Mucosa of rectum (tissue), 2 donors: ENCODE measurements around the gene TMEM244.
A peak's percentile ranks its signal among the peaks of the same experiment; 100 is the strongest.

Experiments used
- H3K27ac ChIP-seq, 2 donors: one replicate each; pipeline ENCODE4 v1.7.0; 2013; ENCODE audit warnings: inconsistent platforms in 2 of 2, low read depth in 2 of 2, low read length in 2 of 2
- H3K27me3 ChIP-seq, 2 donors: one replicate each; pipeline ENCODE4 v1.7.0; 2013; ENCODE audit warnings: low read length in 2 of 2; ENCODE audit not compliant: control insufficient read depth in 2 of 2, insufficient read depth in 2 of 2
- H3K36me3 ChIP-seq, 2 donors: one replicate each; pipeline ENCODE4 v1.7.0; 2013; ENCODE audit warnings: low read length in 2 of 2; ENCODE audit not compliant: control insufficient read depth in 2 of 2, insufficient read depth in 2 of 2
- H3K4me1 ChIP-seq, 2 donors: one replicate each; pipeline ENCODE4 v1.7.0; 2013; ENCODE audit warnings: low read length in 2 of 2, mild to moderate bottlenecking in 1 of 2; ENCODE audit not compliant: control insufficient read depth in 2 of 2, insufficient read depth in 2 of 2
- H3K4me3 ChIP-seq, 2 donors: one replicate each; pipeline ENCODE4 v1.7.0; 2013; ENCODE audit warnings: low read length in 2 of 2
- H3K9ac ChIP-seq, 2 donors: one replicate each; pipeline ENCODE4 v1.7.0; 2013; ENCODE audit warnings: low read length in 2 of 2, low read depth in 1 of 2, mild to moderate bottlenecking in 1 of 2
- H3K9me3 ChIP-seq, 2 donors: one replicate each; pipeline ENCODE4 v1.7.0; 2013; ENCODE audit warnings: low read length in 2 of 2; ENCODE audit not compliant: control insufficient read depth in 2 of 2
- donor health status: healthy.
- donor health status: Normal muscosa, but diverticular disease.

The TMEM244 gene, protein sequence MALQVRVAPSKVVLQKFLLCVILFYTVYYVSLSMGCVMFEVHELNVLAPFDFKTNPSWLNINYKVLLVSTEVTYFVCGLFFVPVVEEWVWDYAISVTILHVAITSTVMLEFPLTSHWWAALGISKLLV

DNA sequence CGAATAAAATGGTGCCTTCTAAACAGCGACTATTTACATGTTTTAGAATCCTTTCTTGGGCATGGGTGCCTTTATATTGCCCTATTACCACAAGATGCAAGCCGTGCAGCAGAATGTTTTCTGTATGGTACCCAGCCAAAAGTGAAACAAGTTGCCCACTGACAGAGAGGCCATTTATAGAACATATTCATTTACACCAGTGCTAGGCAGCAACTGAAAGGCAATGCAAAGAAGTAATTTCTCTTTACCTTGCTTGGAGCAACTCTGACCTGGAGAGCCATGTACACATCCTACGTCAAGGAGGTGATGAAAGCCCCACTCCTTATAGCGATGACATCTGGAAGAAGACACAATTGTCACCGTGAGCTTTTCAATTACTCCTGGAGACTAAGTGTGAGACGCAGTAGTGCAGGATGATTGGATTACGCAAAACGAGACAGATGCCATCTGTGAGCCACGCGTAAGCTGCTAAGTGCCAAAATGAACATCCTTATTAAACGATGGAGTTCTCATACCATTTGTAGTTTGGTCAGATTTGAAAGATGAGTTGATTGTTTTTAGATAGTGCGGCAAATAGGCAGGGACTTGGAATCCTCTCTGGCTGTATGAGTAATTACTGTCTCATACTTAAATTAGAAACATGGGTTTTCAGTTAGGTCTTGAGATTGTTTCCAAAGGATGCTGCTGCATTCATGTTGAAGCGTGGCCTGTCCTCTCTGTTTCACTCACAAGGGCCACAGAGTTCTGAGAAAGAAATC, at the start of gene TMEM244:
Gene TMEM244, minus strand, starts transcription at position 408 of the 758 bp plus-strand sequence. Its CDS starts 127 bp downstream, at position 281.
- Histone ChIP-seq H3K9ac (no peak within 1 kb of the TSS), H3K4me3 (peak within 1 kb of the TSS in 1 of 2 donors; percentile 35), H3K27ac (peak within 1 kb of the TSS in 1 of 2 donors; percentile 13), H3K4me1 (no peaks in the 10 kb centered on the region), H3K27me3 (no peaks in the 10 kb centered on the region), H3K36me3 (no peaks in the 10 kb centered on the region), H3K9me3 (no peaks in the 10 kb centered on the region)

DNA sequence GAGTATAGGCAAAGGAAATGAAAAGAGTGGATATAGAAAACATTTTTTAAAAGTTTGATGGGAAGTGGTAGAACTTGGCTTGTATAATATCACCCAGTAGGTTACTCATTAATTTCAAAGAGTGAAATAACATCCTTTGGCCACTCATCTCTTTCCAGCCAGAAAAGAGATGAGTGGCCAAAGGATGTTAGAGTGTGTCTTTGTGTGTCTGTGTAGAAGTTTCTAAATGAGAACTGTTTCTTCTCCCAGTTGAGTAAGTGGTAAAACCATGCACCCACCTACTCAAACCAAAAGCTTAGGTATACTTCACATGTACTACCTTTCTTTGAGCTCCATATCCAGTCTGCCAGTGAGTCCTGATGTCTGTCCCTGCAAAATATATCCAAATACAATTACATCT, 47.7 kb upstream of the TMEM244 start:
- no peak overlapping the region for H3K27ac ChIP-seq
- no peak overlapping the region for H3K4me3 ChIP-seq
- no peaks in the 10 kb centered on the region for H3K9me3 ChIP-seq
- no peaks in the 10 kb centered on the region for H3K4me1 ChIP-seq
- no peaks in the 10 kb centered on the region for H3K27me3 ChIP-seq
- H3K36me3 ChIP-seq, result no peaks in the 10 kb centered on the region
- no peak overlapping the region for H3K9ac ChIP-seq

DNA sequence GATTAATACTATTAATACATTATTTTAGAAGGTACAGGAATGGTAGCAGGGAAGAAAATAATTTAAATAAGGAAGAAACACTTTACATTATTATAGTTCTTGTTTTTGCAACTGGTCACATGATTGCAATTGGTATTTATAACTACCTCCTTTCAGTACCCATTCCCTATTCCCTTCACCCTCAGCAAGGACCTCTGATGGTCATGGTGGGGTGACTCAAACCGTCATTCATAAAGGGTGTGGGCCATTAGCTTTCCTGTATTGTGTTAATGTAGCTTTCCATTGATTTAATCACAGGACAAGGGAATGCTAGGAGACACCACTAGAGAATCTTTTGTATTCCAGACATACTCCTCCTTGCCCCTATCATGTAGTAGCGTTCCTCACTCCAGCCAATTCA, 47.2 kb upstream of the TMEM244 start:
- no peaks in the 10 kb centered on the region for H3K9me3 ChIP-seq
- H3K27me3 ChIP-seq, result no peaks in the 10 kb centered on the region
- H3K4me1 ChIP-seq, result no peaks in the 10 kb centered on the region
- no peak overlapping the region for H3K9ac ChIP-seq
- H3K27ac ChIP-seq, result no peak overlapping the region
- no peak overlapping the region for H3K4me3 ChIP-seq
- H3K36me3 ChIP-seq, result no peaks in the 10 kb centered on the region

DNA sequence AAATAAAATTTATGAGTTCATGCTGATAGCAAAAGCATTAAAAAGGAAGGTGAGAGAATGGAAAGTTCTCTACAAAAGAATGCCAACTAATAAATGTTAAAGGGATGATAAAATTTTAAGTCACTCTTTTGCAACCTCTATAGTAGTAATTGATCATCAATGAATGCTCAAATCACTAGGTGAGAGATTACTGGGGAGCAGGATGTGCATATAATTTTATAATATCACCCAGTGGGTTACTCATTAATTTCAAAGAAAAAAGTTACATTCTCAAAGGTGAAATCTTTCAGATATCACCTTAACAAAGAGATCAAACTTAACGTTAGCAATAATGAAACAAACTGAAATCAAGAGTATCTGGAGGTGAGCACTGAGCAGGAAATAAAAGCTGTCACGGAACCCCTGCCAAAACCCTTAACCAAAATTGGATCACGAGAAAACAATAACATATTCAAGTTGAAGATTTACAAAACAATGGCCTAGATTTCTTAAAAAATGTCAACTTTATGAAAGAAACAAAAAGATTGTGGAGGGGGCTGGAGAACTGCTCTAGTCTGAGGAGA, 45.5 kb upstream of the TMEM244 start:
- Histone ChIP-seq H3K36me3 (no peaks in the 10 kb centered on the region), H3K4me3 (no peak overlapping the region), H3K27ac (no peak overlapping the region), H3K9ac (no peak overlapping the region), H3K27me3 (no peaks in the 10 kb centered on the region), H3K4me1 (no peaks in the 10 kb centered on the region), H3K9me3 (no peaks in the 10 kb centered on the region)

DNA sequence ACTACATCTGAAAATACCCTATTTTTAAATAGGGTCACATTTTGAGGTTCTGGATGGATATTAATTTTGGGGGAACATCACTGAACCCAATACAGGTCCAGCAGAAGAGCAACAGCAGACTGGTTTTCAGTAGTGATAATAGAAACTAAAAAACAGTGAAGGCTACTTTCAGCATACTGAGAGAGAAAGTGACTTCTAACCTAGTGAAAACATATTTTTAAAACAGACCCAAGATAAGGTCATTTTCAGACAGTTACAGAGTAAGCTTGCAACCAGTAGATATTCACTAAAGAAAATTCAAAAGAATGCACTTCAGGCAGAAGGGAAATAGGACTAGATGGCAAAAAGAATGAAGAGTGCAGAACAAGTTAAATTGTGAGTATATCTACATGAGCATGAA, 42.0 kb upstream of the TMEM244 start:
- H3K27ac ChIP-seq, result no peak overlapping the region
- no peaks in the 10 kb centered on the region for H3K27me3 ChIP-seq
- no peaks in the 10 kb centered on the region for H3K9me3 ChIP-seq
- no peak overlapping the region for H3K4me3 ChIP-seq
- H3K4me1 ChIP-seq, result no peaks in the 10 kb centered on the region
- H3K9ac ChIP-seq, result no peak overlapping the region
- no peaks in the 10 kb centered on the region for H3K36me3 ChIP-seq

DNA sequence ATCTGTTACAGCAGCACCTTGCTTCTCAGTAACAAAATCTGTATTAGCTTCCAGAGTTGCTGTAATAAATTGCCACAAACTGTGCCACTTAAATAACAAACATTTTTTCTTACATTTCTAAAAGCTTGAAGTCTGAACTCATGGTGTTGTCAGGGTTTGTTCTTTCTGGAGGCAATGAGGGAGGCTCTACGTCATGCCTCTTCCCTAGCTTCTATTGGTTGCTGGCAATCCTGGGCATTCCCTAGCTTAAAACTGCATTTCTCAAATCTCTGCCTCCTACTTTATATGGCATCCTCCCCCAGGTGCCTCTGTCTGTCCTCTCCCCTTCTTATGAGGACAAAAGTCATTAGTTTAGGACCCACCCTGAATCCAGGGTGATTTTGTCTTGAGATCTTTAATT, 41.6 kb upstream of the TMEM244 start:
- Histone ChIP-seq H3K36me3 (no peaks in the 10 kb centered on the region), H3K4me1 (no peaks in the 10 kb centered on the region), H3K9me3 (no peaks in the 10 kb centered on the region), H3K9ac (no peak overlapping the region), H3K4me3 (no peak overlapping the region), H3K27ac (no peak overlapping the region), H3K27me3 (no peaks in the 10 kb centered on the region)

DNA sequence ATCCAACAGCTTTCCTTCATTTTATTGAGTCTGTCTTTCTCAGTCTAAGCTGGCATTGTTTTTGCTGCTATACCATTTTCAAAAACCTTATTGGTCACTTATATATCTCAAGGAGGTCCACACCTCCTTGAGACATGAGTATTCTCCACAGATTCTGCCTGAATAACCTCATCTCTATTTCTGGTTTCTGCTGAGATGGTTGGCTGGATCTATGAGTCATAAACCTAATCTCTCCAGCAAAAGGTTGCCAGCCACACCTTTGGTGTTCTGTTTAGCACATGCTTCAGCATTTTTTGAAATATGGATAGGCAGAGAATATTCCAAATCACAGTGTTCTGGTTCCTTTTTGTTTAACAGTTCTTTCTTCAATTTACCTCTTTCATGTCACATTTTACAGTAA, 40.8 kb upstream of the TMEM244 start:
- Histone ChIP-seq H3K9ac (no peak overlapping the region), H3K36me3 (no peaks in the 10 kb centered on the region), H3K4me1 (no peaks in the 10 kb centered on the region), H3K4me3 (no peak overlapping the region), H3K9me3 (no peaks in the 10 kb centered on the region), H3K27me3 (no peaks in the 10 kb centered on the region), H3K27ac (no peak overlapping the region)

DNA sequence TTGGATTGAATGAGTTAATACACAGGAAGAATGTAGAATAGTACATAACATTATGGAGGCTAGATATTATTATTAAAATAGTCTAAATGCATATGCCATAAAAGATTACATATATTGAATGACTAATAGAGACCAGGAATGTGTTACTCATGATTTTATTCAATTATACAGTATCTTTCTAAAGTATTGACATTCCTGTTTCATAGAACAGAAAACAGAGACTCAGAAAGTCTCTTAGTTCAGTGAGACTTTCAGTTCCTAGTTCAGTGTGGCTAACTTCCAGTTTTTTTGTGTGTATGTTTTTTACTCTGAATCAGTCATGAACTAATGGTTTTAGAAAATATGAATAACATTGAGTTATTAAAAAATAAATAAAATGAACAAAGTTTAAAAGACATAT, 34.6 kb upstream of the TMEM244 start:
- Histone ChIP-seq H3K36me3 (no peaks in the 10 kb centered on the region), H3K4me3 (no peak overlapping the region), H3K27me3 (no peaks in the 10 kb centered on the region), H3K27ac (no peak overlapping the region), H3K9ac (no peak overlapping the region), H3K9me3 (no peaks in the 10 kb centered on the region), H3K4me1 (no peaks in the 10 kb centered on the region)

DNA sequence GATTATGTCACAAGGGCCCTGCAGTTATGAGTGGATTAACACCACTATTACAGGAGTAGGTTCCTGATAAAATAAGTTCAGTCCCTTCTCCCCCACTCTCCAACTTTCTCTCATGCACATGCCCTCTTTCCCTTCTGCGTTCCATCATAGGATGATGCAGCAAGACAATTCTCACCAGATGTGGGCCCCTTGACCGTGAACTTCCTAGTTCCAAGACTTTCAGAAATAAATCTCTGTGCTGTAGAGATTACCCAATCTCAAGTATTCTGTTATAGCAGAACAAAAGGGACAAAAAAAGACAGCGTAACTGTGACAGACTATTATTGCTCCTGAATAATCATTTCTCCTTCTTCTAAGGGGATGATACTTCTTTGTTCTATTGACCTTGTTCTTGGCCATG, 33.8 kb upstream of the TMEM244 start:
- no peaks in the 10 kb centered on the region for H3K4me1 ChIP-seq
- H3K27ac ChIP-seq, result no peak overlapping the region
- H3K36me3 ChIP-seq, result no peaks in the 10 kb centered on the region
- H3K9ac ChIP-seq, result no peak overlapping the region
- H3K27me3 ChIP-seq, result no peaks in the 10 kb centered on the region
- H3K9me3 ChIP-seq, result no peaks in the 10 kb centered on the region
- H3K4me3 ChIP-seq, result no peak overlapping the region

DNA sequence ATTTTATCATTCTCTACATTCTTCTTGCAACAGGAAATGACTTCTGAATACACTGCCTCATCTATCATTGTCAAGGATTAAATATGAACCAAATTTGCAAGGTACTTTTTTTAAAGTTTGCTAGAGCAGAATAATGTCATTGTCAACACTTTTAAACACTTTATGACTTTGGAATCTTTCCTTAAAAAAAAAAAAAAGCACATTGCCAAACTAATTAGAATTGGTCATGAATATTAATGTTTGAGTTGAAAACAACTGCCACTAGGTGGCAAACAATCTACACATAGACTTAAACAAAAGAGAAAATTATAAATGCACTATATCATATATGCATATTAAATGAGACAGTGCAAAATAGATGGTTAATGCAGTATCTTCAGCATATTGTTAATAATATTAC, 32.5 kb upstream of the TMEM244 start:
- Histone ChIP-seq H3K36me3 (no peaks in the 10 kb centered on the region), H3K4me1 (no peaks in the 10 kb centered on the region), H3K27me3 (no peaks in the 10 kb centered on the region), H3K9me3 (no peaks in the 10 kb centered on the region), H3K9ac (no peak overlapping the region), H3K27ac (no peak overlapping the region), H3K4me3 (no peak overlapping the region)
